ENCODE results near the gene FREM2. TPM values are rescaled to one million over a fixed set of nuclear protein-coding genes. Genes with fewer than 3 reads are reported as not detected.

Gene FREM2
- polyA plus RNA-seq, 2 of the 4 experiments (the other 2 are of a cell fraction) = not detected

- Histone ChIP-seq H3K4me2 (no peak overlapping the region), H3K9me3 (no peaks in the 10 kb centered on the region), H3K4me3 (no peak overlapping the region), H3K4me1 (no peaks in the 10 kb centered on the region), H3K27ac (no peak overlapping the region)
- ATAC-seq (no peak), DNase-seq (ENCODE audit: low read depth in 1 of 2, low spot score in 1 of 2) (no peak), FAIRE-seq (no peak)
- ChIA-PET CTCF (interaction anchor here (0.8 kb wide), 1 partner anchor 85 kb away, joined by 3 read pairs; no protein-coding TSS in a partner anchor), POLR2A (no interaction called here)
- TF ChIP-seq KDM5A (IDR thresholded peaks at IDR 0.05) = no peak
- no peak for TF ChIP-seq HDAC2 (IDR thresholded peaks at IDR 0.05)
- no peak for TF ChIP-seq ZSCAN20 (CRISPR knock-in tag; IDR thresholded peaks at IDR 0.05)
- no peak for TF ChIP-seq MYC (IDR thresholded peaks at IDR 0.05; ENCODE audit: borderline replicate concordance, low read length)
- no peak for TF ChIP-seq RARB (CRISPR knock-in tag; IDR thresholded peaks at IDR 0.05)
- no peak for TF ChIP-seq ZFP36 (IDR thresholded peaks at IDR 0.05; ENCODE audit: borderline replicate concordance, partially characterized antibody)
- TF ChIP-seq HEYL (CRISPR knock-in tag; IDR thresholded peaks at IDR 0.05) = no peak
- TF ChIP-seq RAD21 (conservative IDR thresholded peaks at IDR 0.05 in 1 of 2, IDR thresholded peaks at IDR 0.05 in 1 of 2) = no peak
- no peak for TF ChIP-seq ESRRA (IDR thresholded peaks at IDR 0.05; ENCODE audit: borderline replicate concordance, low read length)
- WGBS (ENCODE audit: missing lambda C conversion rate) = 31% methylated on average over 7 of the region's 7 CpGs
Observed at GRCh38 chr13:38848360-38848759, 161.5 kb downstream of the FREM2 start.

DNA sequence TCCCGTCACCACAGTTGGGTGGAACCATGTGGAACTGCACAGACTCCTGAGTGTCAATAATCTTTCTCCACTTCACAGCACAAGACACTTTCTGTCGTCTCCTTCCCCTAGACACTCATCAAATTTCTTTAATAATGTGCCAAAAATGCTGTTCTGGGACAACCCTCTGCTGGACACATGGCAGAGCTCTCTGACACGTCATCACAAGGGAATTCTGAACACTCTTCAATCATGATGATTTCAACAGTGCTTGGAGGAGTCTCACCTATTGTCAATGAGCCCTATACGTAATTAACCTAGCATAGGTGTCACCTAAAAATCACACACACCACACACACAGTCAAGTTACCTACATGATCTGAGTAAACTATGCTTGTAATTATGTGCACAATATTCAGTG, 162.4 kb downstream of the FREM2 start:
- Histone ChIP-seq H3K4me2 (no peak overlapping the region), H3K4me1 (no peaks in the 10 kb centered on the region), H3K27ac (no peak overlapping the region), H3K4me3 (no peak overlapping the region), H3K9me3 (no peaks in the 10 kb centered on the region)
- 0% methylated on average over 4 of the region's 4 CpGs for WGBS (ENCODE audit: missing lambda C conversion rate)
- CTCF ChIA-PET = no interaction called here
- POLR2A ChIA-PET = no interaction called here
- no peak for TF ChIP-seq ZNF302 (CRISPR knock-in tag; IDR thresholded peaks at IDR 0.05)
- no peak for TF ChIP-seq FOSB (CRISPR knock-in tag; IDR thresholded peaks at IDR 0.05)
- TF ChIP-seq NFE2L2 (conservative IDR thresholded peaks at IDR 0.05; ENCODE audit: low read length) = no peak
- TF ChIP-seq CEBPB (IDR thresholded peaks at IDR 0.05) = no peak
- no peak for TF ChIP-seq PBX3 (IDR thresholded peaks at IDR 0.05)
- TF ChIP-seq RFX5 (IDR thresholded peaks at IDR 0.05) = no peak
- DNase-seq (ENCODE audit: low read depth in 1 of 2, low spot score in 1 of 2) = no peak
- ATAC-seq = no peak
- FAIRE-seq = no peak

DNA sequence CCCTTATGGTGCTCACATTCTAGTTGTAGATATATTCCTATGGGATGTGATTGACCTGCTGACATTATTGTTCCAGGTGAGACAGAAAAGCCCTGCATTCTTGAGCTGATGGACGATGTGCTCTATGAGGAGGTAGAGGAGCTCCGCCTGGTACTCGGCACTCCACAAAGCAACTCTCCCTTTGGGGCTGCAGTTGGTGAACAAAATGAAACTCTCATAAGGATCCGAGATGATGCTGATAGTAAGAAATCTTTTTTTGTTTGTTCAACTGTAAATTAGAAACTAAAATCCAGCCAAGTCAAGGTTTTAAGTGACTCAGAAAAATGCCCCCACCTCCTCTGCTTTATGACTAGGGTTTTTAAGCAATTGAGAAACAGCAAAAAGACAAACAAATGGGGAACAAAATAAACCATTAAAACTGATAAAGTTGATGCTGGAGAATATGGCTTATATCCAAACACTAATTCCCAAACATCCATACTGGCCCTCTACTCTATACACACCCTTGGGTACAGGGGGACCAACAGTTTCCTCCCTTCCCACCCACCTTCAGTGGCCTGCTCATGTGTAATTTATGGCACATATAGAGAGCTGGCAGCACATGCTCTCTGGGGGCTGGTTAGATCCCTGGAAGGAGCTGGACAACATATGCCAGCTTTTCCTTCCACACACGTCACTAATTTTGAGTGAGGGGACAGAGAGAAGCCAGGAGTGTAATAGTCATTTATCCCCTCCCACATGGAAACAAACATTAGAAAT, 164.2 kb downstream of the FREM2 start:
- CTCF ChIA-PET = no interaction called here
- Histone ChIP-seq H3K4me1 (no peaks in the 10 kb centered on the region), H3K4me3 (no peak overlapping the region), H3K4me2 (no peak overlapping the region), H3K9me3 (no peaks in the 10 kb centered on the region), H3K27ac (no peak overlapping the region)
- 28% methylated on average over 5 of the region's 5 CpGs for whole genome bisulfite sequencing (ENCODE audit: missing lambda C conversion rate)
- ATAC-seq (no peak), FAIRE-seq (no peak), DNase-seq (ENCODE audit: low read depth in 1 of 2, low spot score in 1 of 2) (no peak)
- TF ChIP-seq HEYL (CRISPR knock-in tag; IDR thresholded peaks at IDR 0.05) (no peak), ZNF302 (CRISPR knock-in tag; IDR thresholded peaks at IDR 0.05) (no peak), HOXA7 (CRISPR knock-in tag; IDR thresholded peaks at IDR 0.05) (no peak), PHF8 (IDR thresholded peaks at IDR 0.05; ENCODE audit: borderline replicate concordance, low read depth) (no peak), ZSCAN20 (CRISPR knock-in tag; IDR thresholded peaks at IDR 0.05) (no peak), NPAS2 (CRISPR knock-in tag; IDR thresholded peaks at IDR 0.05; ENCODE audit: borderline replicate concordance) (no peak), KDM5A (IDR thresholded peaks at IDR 0.05) (no peak), JUNB (IDR thresholded peaks at IDR 0.05) (no peak), FOXS1 (CRISPR knock-in tag; IDR thresholded peaks at IDR 0.05) (no peak), MAX (IDR thresholded peaks at IDR 0.05) (no peak), ZC3H11A (IDR thresholded peaks at IDR 0.05) (no peak), ZFP36 (IDR thresholded peaks at IDR 0.05; ENCODE audit: borderline replicate concordance, partially characterized antibody) (no peak), RARB (CRISPR knock-in tag; IDR thresholded peaks at IDR 0.05) (no peak)
- TF ChIP-seq, protein P1, sequence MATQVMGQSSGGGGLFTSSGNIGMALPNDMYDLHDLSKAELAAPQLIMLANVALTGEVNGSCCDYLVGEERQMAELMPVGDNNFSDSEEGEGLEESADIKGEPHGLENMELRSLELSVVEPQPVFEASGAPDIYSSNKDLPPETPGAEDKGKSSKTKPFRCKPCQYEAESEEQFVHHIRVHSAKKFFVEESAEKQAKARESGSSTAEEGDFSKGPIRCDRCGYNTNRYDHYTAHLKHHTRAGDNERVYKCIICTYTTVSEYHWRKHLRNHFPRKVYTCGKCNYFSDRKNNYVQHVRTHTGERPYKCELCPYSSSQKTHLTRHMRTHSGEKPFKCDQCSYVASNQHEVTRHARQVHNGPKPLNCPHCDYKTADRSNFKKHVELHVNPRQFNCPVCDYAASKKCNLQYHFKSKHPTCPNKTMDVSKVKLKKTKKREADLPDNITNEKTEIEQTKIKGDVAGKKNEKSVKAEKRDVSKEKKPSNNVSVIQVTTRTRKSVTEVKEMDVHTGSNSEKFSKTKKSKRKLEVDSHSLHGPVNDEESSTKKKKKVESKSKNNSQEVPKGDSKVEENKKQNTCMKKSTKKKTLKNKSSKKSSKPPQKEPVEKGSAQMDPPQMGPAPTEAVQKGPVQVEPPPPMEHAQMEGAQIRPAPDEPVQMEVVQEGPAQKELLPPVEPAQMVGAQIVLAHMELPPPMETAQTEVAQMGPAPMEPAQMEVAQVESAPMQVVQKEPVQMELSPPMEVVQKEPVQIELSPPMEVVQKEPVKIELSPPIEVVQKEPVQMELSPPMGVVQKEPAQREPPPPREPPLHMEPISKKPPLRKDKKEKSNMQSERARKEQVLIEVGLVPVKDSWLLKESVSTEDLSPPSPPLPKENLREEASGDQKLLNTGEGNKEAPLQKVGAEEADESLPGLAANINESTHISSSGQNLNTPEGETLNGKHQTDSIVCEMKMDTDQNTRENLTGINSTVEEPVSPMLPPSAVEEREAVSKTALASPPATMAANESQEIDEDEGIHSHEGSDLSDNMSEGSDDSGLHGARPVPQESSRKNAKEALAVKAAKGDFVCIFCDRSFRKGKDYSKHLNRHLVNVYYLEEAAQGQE (IDR thresholded peaks at IDR 0.05) = no peak
- POLR2A ChIA-PET = no interaction called here
